WTC11 (cell line): ENCODE data around the gene MEIKIN. TPM values are rescaled to one million over a fixed set of nuclear protein-coding genes. Genes with fewer than 3 reads are reported as not detected.

ENCODE experiments used
- ATAC-seq: fragments of 200-7000 bp; cut with Tn5 transposase; 2 replicates; pipeline ENCODE4 v1.10.0; 2021; ENCODE audit warnings: mild to moderate bottlenecking, moderate library complexity
- CTCF ChIA-PET: fragments of 300-600 bp; sonication (Branson Sonifier 250); formaldehyde crosslinking; loops from one replicate; lab custom pipeline; 2021; ENCODE audit warnings: antibody characterized with exemption; lab: Charles Lee
- POLR2A ChIA-PET: fragments of 350-600 bp; sonication (Branson Sonifier 250); formaldehyde crosslinking; loops from one replicate; lab custom pipeline; 2021; ENCODE audit warnings: antibody characterized with exemption; lab: Charles Lee
- DNase-seq: peaks from one replicate; pipeline ENCODE4 v3.0.0; 2021; ENCODE audit warnings: low spot score
- H3K27ac Mint-ChIP-seq: 2 replicates; pipeline ENCODE4 v1.8.0; 2021; ENCODE audit warnings: mixed read lengths
- H3K27me3 Mint-ChIP-seq: 2 replicates; pipeline ENCODE4 v1.8.0; 2021; ENCODE audit warnings: low read depth, mild to moderate bottlenecking, moderate library complexity, mixed read lengths
- H3K36me3 Mint-ChIP-seq: 2 replicates; pipeline ENCODE4 v1.8.0; 2021; ENCODE audit warnings: mixed read lengths
- H3K4me1 Mint-ChIP-seq: 2 replicates; pipeline ENCODE4 v1.8.0; 2022; ENCODE audit warnings: mixed read lengths
- H3K4me3 Mint-ChIP-seq: 2 replicates; pipeline ENCODE4 v1.8.0; 2021; ENCODE audit warnings: mild to moderate bottlenecking, moderate library complexity, mixed read lengths
- H3K9me3 Mint-ChIP-seq: 2 replicates; pipeline ENCODE4 v1.8.0; 2021; ENCODE audit warnings: mixed read lengths
- CREB1 ChIP-seq: sonication (generic); formaldehyde crosslinking; IDR thresholded peaks from 2 replicates; pipeline ENCODE4 v1.8.0; 2023; ENCODE audit warnings: mild to moderate bottlenecking, missing genetic modification reagents
- CREM ChIP-seq: sonication (generic); formaldehyde crosslinking; IDR thresholded peaks from 2 replicates; pipeline ENCODE4 v1.8.1; 2022; ENCODE audit warnings: mild to moderate bottlenecking, missing genetic modification reagents, moderate library complexity
- ELF4 ChIP-seq: sonication (generic); formaldehyde crosslinking; IDR thresholded peaks from 2 replicates; pipeline ENCODE4 v1.8.1; 2022; ENCODE audit warnings: low read depth, mild to moderate bottlenecking, moderate library complexity, missing genetic modification reagents
- ESRRA ChIP-seq: sonication (generic); formaldehyde crosslinking; IDR thresholded peaks from 2 replicates; pipeline ENCODE4 v1.8.1; 2022; ENCODE audit warnings: mild to moderate bottlenecking, missing genetic modification reagents, borderline replicate concordance
- FOXJ3 ChIP-seq: sonication (generic); formaldehyde crosslinking; IDR thresholded peaks from 2 replicates; pipeline ENCODE4 v1.9.0; 2021; ENCODE audit warnings: missing genetic modification reagents, mild to moderate bottlenecking, borderline replicate concordance
- FOXK1 ChIP-seq: sonication (generic); formaldehyde crosslinking; IDR thresholded peaks from 2 replicates; pipeline ENCODE4 v1.8.0; 2022; ENCODE audit warnings: mild to moderate bottlenecking, moderate library complexity, missing genetic modification reagents
- GRHL2 ChIP-seq: fragments of 250-450 bp; sonication (Bioruptor Pico); IDR thresholded peaks from 2 replicates; pipeline ENCODE4 v1.8.0; 2022; ENCODE audit warnings: mild to moderate bottlenecking, moderate library complexity; ENCODE audit not compliant: insufficient replicate concordance, severe bottlenecking
- HMGA2 ChIP-seq: fragments of 250-450 bp; sonication (Bioruptor Pico); IDR thresholded peaks from 2 replicates; pipeline ENCODE4 v1.4.0; 2021; ENCODE audit warnings: mild to moderate bottlenecking, moderate library complexity
- NFE2L1 ChIP-seq: sonication (generic); formaldehyde crosslinking; IDR thresholded peaks from 2 replicates; pipeline ENCODE4 v1.8.1; 2023; ENCODE audit warnings: missing genetic modification reagents
- RELA ChIP-seq: sonication (generic); formaldehyde crosslinking; IDR thresholded peaks from 2 replicates; pipeline ENCODE4 v1.8.1; 2022; ENCODE audit warnings: missing genetic modification reagents, mild to moderate bottlenecking, borderline replicate concordance
- SP1 ChIP-seq: sonication (generic); formaldehyde crosslinking; conservative IDR thresholded peaks from 2 replicates; pipeline ENCODE4 v1.8.1; 2022; ENCODE audit warnings: missing genetic modification reagents
- TEAD4 ChIP-seq: sonication (generic); formaldehyde crosslinking; IDR thresholded peaks from 2 replicates; pipeline ENCODE4 v1.8.0; 2022; ENCODE audit warnings: mild to moderate bottlenecking, missing genetic modification reagents
- ZNF138 ChIP-seq: sonication (generic); formaldehyde crosslinking; conservative IDR thresholded peaks from 2 replicates; pipeline ENCODE4 v1.8.1; 2022; ENCODE audit warnings: mild to moderate bottlenecking, moderate library complexity, missing genetic modification reagents
- ZNF219 ChIP-seq: sonication (generic); formaldehyde crosslinking; IDR thresholded peaks from 2 replicates; pipeline ENCODE4 v1.8.0; 2023; ENCODE audit warnings: missing genetic modification reagents, mild to moderate bottlenecking, borderline replicate concordance
- ZNF416 ChIP-seq: fragments of 250-450 bp; sonication (Bioruptor Pico); IDR thresholded peaks from 2 replicates; pipeline ENCODE4 v1.9.0; 2021; ENCODE audit warnings: mild to moderate bottlenecking, inconsistent platforms
- total RNA-seq: library from RNA; stranded (reverse); gene quantifications from 3 replicates; pipeline ENCODE4 v1.2.3, GENCODE V29; 2021
- TF ChIP-seq, protein P1 (sequence below): sonication (generic); formaldehyde crosslinking; IDR thresholded peaks from 2 replicates; pipeline ENCODE4 v1.8.1; 2023; ENCODE audit warnings: mild to moderate bottlenecking, missing genetic modification reagents, borderline replicate concordance
- TF ChIP-seq, protein P2 (sequence below): sonication (generic); formaldehyde crosslinking; IDR thresholded peaks from 2 replicates; pipeline ENCODE4 v1.8.0; 2022; ENCODE audit warnings: mild to moderate bottlenecking, missing genetic modification reagents
- TF ChIP-seq, protein P3 (sequence below): sonication (generic); formaldehyde crosslinking; IDR thresholded peaks from 2 replicates; pipeline ENCODE4 v1.8.1; 2023; ENCODE audit warnings: mild to moderate bottlenecking, missing genetic modification reagents, moderate library complexity
- TF ChIP-seq, protein P4 (sequence below): sonication (generic); formaldehyde crosslinking; IDR thresholded peaks from 2 replicates; pipeline ENCODE4 v1.8.0; 2022; ENCODE audit warnings: mild to moderate bottlenecking, missing genetic modification reagents
- TF ChIP-seq, protein P5 (sequence below): sonication (generic); formaldehyde crosslinking; IDR thresholded peaks from 2 replicates; pipeline ENCODE4 v1.8.1; 2022; ENCODE audit warnings: missing genetic modification reagents, borderline replicate concordance
- TF ChIP-seq, protein P6 (sequence below): sonication (generic); formaldehyde crosslinking; IDR thresholded peaks from 2 replicates; pipeline ENCODE4 v1.8.1; 2023; ENCODE audit warnings: mild to moderate bottlenecking, moderate library complexity, missing genetic modification reagents
- TF ChIP-seq, protein P7 (sequence below): sonication (generic); formaldehyde crosslinking; IDR thresholded peaks from 2 replicates; pipeline ENCODE4 v1.8.0; 2023; ENCODE audit warnings: missing genetic modification reagents

Gene MEIKIN
- total RNA-seq, 1 experiment from 2014 or later = not detected

DNA sequence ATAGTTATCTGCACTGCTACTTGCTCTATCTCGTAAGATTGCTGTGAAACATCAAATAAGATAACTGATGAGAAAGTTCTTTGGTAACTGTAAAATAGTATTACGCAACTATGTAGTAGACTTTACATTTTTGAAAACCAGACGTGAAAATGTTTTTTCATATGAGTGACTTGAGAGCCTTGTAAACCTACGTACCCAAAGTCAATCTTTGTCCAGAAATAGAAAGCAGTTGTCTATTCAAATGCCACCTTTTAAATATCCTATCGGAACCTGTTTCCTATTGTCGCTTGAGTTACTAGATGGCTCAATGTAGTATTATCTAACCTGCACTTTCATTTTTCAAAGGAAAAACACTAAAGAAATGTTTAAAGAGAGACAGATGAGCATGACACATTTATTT, 150.2 kb downstream of the MEIKIN start:
- ATAC-seq (no peak), DNase-seq (no peak)
- TF ChIP-seq TEAD4 (CRISPR knock-in tag) = no peak
- TF ChIP-seq, protein P1, sequence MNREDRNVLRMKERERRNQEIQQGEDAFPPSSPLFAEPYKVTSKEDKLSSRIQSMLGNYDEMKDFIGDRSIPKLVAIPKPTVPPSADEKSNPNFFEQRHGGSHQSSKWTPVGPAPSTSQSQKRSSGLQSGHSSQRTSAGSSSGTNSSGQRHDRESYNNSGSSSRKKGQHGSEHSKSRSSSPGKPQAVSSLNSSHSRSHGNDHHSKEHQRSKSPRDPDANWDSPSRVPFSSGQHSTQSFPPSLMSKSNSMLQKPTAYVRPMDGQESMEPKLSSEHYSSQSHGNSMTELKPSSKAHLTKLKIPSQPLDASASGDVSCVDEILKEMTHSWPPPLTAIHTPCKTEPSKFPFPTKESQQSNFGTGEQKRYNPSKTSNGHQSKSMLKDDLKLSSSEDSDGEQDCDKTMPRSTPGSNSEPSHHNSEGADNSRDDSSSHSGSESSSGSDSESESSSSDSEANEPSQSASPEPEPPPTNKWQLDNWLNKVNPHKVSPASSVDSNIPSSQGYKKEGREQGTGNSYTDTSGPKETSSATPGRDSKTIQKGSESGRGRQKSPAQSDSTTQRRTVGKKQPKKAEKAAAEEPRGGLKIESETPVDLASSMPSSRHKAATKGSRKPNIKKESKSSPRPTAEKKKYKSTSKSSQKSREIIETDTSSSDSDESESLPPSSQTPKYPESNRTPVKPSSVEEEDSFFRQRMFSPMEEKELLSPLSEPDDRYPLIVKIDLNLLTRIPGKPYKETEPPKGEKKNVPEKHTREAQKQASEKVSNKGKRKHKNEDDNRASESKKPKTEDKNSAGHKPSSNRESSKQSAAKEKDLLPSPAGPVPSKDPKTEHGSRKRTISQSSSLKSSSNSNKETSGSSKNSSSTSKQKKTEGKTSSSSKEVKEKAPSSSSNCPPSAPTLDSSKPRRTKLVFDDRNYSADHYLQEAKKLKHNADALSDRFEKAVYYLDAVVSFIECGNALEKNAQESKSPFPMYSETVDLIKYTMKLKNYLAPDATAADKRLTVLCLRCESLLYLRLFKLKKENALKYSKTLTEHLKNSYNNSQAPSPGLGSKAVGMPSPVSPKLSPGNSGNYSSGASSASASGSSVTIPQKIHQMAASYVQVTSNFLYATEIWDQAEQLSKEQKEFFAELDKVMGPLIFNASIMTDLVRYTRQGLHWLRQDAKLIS (CRISPR knock-in tag) = no peak
- no peak for TF ChIP-seq NFE2L1 (CRISPR knock-in tag)
- TF ChIP-seq, protein P2, sequence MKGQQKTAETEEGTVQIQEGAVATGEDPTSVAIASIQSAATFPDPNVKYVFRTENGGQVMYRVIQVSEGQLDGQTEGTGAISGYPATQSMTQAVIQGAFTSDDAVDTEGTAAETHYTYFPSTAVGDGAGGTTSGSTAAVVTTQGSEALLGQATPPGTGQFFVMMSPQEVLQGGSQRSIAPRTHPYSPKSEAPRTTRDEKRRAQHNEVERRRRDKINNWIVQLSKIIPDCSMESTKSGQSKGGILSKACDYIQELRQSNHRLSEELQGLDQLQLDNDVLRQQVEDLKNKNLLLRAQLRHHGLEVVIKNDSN (CRISPR knock-in tag) = no peak
- no peak for TF ChIP-seq GRHL2 (CRISPR knock-in tag)
- TF ChIP-seq ZNF416 (CRISPR knock-in tag) = no peak
- TF ChIP-seq RELA = no peak
- TF ChIP-seq ESRRA (CRISPR knock-in tag) = no peak
- TF ChIP-seq ZNF138 (CRISPR knock-in tag) = no peak
- no peak for TF ChIP-seq HMGA2 (CRISPR knock-in tag)
- no peak for TF ChIP-seq CREM
- TF ChIP-seq SP1 (CRISPR knock-in tag) = no peak
- TF ChIP-seq, protein P3, sequence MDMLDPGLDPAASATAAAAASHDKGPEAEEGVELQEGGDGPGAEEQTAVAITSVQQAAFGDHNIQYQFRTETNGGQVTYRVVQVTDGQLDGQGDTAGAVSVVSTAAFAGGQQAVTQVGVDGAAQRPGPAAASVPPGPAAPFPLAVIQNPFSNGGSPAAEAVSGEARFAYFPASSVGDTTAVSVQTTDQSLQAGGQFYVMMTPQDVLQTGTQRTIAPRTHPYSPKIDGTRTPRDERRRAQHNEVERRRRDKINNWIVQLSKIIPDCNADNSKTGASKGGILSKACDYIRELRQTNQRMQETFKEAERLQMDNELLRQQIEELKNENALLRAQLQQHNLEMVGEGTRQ (CRISPR knock-in tag) = no peak
- TF ChIP-seq, protein P4, sequence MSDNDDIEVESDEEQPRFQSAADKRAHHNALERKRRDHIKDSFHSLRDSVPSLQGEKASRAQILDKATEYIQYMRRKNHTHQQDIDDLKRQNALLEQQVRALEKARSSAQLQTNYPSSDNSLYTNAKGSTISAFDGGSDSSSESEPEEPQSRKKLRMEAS = no peak
- no peak for TF ChIP-seq CREB1
- TF ChIP-seq FOXK1 (CRISPR knock-in tag) = no peak
- no peak for TF ChIP-seq FOXJ3
- TF ChIP-seq, protein P5, sequence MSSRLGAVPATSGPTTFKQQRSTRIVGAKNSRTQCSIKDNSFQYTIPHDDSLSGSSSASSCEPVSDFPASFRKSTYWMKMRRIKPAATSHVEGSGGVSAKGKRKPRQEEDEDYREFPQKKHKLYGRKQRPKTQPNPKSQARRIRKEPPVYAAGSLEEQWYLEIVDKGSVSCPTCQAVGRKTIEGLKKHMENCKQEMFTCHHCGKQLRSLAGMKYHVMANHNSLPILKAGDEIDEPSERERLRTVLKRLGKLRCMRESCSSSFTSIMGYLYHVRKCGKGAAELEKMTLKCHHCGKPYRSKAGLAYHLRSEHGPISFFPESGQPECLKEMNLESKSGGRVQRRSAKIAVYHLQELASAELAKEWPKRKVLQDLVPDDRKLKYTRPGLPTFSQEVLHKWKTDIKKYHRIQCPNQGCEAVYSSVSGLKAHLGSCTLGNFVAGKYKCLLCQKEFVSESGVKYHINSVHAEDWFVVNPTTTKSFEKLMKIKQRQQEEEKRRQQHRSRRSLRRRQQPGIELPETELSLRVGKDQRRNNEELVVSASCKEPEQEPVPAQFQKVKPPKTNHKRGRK (CRISPR knock-in tag) = no peak
- H3K27me3 Mint-ChIP-seq = peaks cover 17% of the 10 kb centered on the region
- H3K36me3 Mint-ChIP-seq = no peaks in the 10 kb centered on the region
- peaks cover 18% of the 10 kb centered on the region for H3K4me1 Mint-ChIP-seq
- H3K4me3 Mint-ChIP-seq = peak overlapping the region; percentile 97
- POLR2A ChIA-PET = no interaction called here
- CTCF ChIA-PET = no interaction called here
- H3K27ac Mint-ChIP-seq = no peak overlapping the region
- H3K9me3 Mint-ChIP-seq = no peaks in the 10 kb centered on the region

DNA sequence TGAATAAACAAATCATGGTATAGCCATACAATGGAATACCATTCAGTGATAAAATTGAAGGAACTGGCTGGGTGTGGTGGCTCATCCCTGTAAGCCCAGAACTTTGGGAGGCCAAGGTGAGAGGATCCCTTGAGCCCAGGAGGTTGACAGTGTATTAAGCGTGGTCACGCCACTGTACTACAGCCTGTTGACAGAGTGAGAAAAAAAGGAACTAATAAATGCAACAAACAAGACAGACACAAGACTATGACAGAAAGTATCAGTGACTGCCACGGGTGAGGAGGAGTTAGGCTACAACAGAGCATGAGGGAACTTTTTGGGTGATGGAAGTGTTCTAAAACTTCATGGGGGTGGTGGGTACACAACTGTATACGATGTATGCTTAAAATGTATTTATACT, 150.9 kb downstream of the MEIKIN start:
- Mint-ChIP-seq H3K27ac (no peak overlapping the region), H3K36me3 (no peaks in the 10 kb centered on the region), H3K4me3 (peak overlapping the region; percentile 0; the same call in 1 of the 2 replicates), H3K27me3 (peaks cover 14% of the 10 kb centered on the region), H3K9me3 (no peaks in the 10 kb centered on the region), H3K4me1 (peaks cover 18% of the 10 kb centered on the region)
- CTCF ChIA-PET = no interaction called here
- DNase-seq (no peak), ATAC-seq (no peak)
- TF ChIP-seq ZNF219 (no peak), ZNF138 (CRISPR knock-in tag) (no peak), GRHL2 (CRISPR knock-in tag) (no peak), ELF4 (CRISPR knock-in tag) (no peak)
- TF ChIP-seq, protein P5 (CRISPR knock-in tag) = no peak
- TF ChIP-seq, protein P6, sequence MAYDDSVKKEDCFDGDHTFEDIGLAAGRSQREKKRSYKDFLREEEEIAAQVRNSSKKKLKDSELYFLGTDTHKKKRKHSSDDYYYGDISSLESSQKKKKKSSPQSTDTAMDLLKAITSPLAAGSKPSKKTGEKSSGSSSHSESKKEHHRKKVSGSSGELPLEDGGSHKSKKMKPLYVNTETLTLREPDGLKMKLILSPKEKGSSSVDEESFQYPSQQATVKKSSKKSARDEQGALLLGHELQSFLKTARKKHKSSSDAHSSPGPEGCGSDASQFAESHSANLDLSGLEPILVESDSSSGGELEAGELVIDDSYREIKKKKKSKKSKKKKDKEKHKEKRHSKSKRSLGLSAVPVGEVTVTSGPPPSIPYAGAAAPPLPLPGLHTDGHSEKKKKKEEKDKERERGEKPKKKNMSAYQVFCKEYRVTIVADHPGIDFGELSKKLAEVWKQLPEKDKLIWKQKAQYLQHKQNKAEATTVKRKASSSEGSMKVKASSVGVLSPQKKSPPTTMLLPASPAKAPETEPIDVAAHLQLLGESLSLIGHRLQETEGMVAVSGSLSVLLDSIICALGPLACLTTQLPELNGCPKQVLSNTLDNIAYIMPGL = no peak
- TF ChIP-seq, protein P7, sequence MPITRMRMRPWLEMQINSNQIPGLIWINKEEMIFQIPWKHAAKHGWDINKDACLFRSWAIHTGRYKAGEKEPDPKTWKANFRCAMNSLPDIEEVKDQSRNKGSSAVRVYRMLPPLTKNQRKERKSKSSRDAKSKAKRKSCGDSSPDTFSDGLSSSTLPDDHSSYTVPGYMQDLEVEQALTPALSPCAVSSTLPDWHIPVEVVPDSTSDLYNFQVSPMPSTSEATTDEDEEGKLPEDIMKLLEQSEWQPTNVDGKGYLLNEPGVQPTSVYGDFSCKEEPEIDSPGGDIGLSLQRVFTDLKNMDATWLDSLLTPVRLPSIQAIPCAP (CRISPR knock-in tag) = no peak
- POLR2A ChIA-PET = no interaction called here
